ENCODE measurements around the gene DISC1.
A peak's percentile ranks its signal among the peaks of the same experiment; 100 is the strongest.

GRCh38 chr1:231931846-231932454 is 305.4 kb downstream of the DISC1 start:
- TF ChIP-seq, protein P1, sequence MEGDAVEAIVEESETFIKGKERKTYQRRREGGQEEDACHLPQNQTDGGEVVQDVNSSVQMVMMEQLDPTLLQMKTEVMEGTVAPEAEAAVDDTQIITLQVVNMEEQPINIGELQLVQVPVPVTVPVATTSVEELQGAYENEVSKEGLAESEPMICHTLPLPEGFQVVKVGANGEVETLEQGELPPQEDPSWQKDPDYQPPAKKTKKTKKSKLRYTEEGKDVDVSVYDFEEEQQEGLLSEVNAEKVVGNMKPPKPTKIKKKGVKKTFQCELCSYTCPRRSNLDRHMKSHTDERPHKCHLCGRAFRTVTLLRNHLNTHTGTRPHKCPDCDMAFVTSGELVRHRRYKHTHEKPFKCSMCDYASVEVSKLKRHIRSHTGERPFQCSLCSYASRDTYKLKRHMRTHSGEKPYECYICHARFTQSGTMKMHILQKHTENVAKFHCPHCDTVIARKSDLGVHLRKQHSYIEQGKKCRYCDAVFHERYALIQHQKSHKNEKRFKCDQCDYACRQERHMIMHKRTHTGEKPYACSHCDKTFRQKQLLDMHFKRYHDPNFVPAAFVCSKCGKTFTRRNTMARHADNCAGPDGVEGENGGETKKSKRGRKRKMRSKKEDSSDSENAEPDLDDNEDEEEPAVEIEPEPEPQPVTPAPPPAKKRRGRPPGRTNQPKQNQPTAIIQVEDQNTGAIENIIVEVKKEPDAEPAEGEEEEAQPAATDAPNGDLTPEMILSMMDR (IDR thresholded peaks at IDR 0.05; ENCODE audit: insufficient read depth, low read length, poor library complexity, severe bottlenecking): peak; percentile 79
- TF ChIP-seq EZH2phosphoT487 (conservative IDR thresholded peaks at IDR 0.05; ENCODE audit: low read length): no peak
